K562 treated with DMSO at 1 percent for 4 hours (cell line): ENCODE measurements around the gene EVA1A. TPM values are rescaled to one million over a fixed set of nuclear protein-coding genes. Genes with fewer than 3 reads are reported as not detected.

Experiments
- total RNA-seq: library from RNA; unstranded; fragments of 300-600 nt; gene quantifications from 2 replicates; pipeline ENCODE4 v1.2.3, GENCODE V29; 2022; ENCODE audit not compliant: insufficient read depth

EVA1A gene
- not detected in 2 replicates for total RNA-seq

GRCh38 chr2:75560768-75561565 lies at the start of gene EVA1A:
TSS of gene EVA1A (minus strand) at chr2:75560939. CDS start at chr2:75518140, 42,799 bp downstream.

Other genes starting within 250 kb of the EVA1A start
- 13.5 and 15.8 TPM in 2 replicates for gene MRPL19, start 85.8 kb upstream of the EVA1A start, total RNA-seq
- gene GCFC2, start 150.0 kb upstream of the EVA1A start, total RNA-seq, result 4.0 and 7.5 TPM in 2 replicates